Stimulated activated CD8-positive, alpha-beta memory T cell treated with anti-CD3 and anti-CD28 coated beads, Interleukin-12 subunit alpha, Interleukin-12 subunit beta, amount 100 ng/mL, for 4 hours (primary cell): ENCODE measurements around the gene FGD4.
"Not testable (repeated sequence)": the region's sequence is repeated elsewhere in the genome, so short reads cannot be mapped to it uniquely, and the experiment has no call there.

Experiments used
- DNase-seq: peaks from one replicate; pipeline ENCODE4 v3.0.0-alpha.2; 2020; ENCODE audit warnings: low read depth

Gene FGD4

GRCh38 chr12:32494656-32495055 is 95.3 kb downstream of the FGD4 start:
- no peak for DNase-seq

- DNase-seq, result no peak
These were observed 97.6 kb downstream of the FGD4 start for GRCh38 chr12:32496946-32497345.

GRCh38 chr12:32497864-32498263 is 98.5 kb downstream of the FGD4 start:
- DNase-seq, result no peak

GRCh38 chr12:32499048-32499447 is 99.7 kb downstream of the FGD4 start:
- no peak for DNase-seq

- DNase-seq, result no peak
These were observed 102.5 kb downstream of the FGD4 start for GRCh38 chr12:32501835-32502333.

- DNase-seq, result no peak
These were observed 103.5 kb downstream of the FGD4 start for GRCh38 chr12:32502693-32503502.

- DNase-seq, result no peak
These were observed 104.4 kb downstream of the FGD4 start for GRCh38 chr12:32503730-32504129.

- no peak for DNase-seq
These were observed 105.2 kb downstream of the FGD4 start for GRCh38 chr12:32504591-32504990.

- no peak for DNase-seq
These were observed 105.9 kb downstream of the FGD4 start for GRCh38 chr12:32505067-32505945.

GRCh38 chr12:32507096-32507941 is 108.0 kb downstream of the FGD4 start:
- DNase-seq, result not testable (repeated sequence)

GRCh38 chr12:32507942-32508320 is 108.6 kb downstream of the FGD4 start:
- DNase-seq, result no peak

GRCh38 chr12:32508626-32509025 is 109.3 kb downstream of the FGD4 start:
- no peak for DNase-seq

- no peak for DNase-seq
These were observed 110.2 kb downstream of the FGD4 start for GRCh38 chr12:32509328-32510091.

GRCh38 chr12:32511976-32512375 is 112.6 kb downstream of the FGD4 start:
- DNase-seq, result not testable (repeated sequence)

- DNase-seq, result no peak
These were observed 113.0 kb downstream of the FGD4 start for GRCh38 chr12:32512379-32512778.

- no peak for DNase-seq
These were observed 113.6 kb downstream of the FGD4 start for GRCh38 chr12:32512910-32513309.

GRCh38 chr12:32515137-32515873 is 115.9 kb downstream of the FGD4 start:
- DNase-seq, result no peak

GRCh38 chr12:32516230-32516629 is 116.9 kb downstream of the FGD4 start:
- DNase-seq, result no peak

GRCh38 chr12:32517966-32518365 is 118.6 kb downstream of the FGD4 start:
- DNase-seq, result no peak

- no peak for DNase-seq
These were observed 119.7 kb downstream of the FGD4 start for GRCh38 chr12:32519047-32519446.
